ENCODE results near the gene AMBRA1.

DNA sequence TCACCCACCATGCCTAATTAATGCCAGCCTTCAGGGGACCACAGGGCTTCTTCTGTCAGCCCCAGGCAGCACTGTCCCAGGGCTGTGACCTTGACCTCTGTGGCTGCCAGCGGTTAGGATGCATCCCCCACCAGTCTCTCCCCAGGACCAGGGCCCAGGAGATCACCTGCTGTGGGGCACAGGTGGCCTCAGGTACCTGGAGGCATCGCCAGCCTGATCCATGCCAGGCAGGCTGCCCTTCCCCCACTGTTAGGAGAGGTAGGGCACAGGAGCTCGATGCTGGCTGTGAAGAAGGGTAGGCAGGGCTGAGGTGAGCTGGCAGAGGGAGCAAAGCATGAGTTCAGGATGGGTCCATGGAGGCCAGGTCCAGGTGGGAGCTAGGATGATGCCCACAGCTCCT is 229.0 kb downstream of the AMBRA1 start:
- TF ChIP-seq EP300 (IDR thresholded peaks at IDR 0.05), result no peak
- no peak for TF ChIP-seq POLR2AphosphoS5 (IDR thresholded peaks at IDR 0.05)
- TF ChIP-seq, protein P1, sequence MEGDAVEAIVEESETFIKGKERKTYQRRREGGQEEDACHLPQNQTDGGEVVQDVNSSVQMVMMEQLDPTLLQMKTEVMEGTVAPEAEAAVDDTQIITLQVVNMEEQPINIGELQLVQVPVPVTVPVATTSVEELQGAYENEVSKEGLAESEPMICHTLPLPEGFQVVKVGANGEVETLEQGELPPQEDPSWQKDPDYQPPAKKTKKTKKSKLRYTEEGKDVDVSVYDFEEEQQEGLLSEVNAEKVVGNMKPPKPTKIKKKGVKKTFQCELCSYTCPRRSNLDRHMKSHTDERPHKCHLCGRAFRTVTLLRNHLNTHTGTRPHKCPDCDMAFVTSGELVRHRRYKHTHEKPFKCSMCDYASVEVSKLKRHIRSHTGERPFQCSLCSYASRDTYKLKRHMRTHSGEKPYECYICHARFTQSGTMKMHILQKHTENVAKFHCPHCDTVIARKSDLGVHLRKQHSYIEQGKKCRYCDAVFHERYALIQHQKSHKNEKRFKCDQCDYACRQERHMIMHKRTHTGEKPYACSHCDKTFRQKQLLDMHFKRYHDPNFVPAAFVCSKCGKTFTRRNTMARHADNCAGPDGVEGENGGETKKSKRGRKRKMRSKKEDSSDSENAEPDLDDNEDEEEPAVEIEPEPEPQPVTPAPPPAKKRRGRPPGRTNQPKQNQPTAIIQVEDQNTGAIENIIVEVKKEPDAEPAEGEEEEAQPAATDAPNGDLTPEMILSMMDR (IDR thresholded peaks at IDR 0.05), result no peak
